Caco-2 (cell line): ENCODE measurements around the gene TTC39C. TPM values are rescaled to one million over a fixed set of nuclear protein-coding genes. Genes with fewer than 3 reads are reported as not detected.

Source experiments
- BruUV-seq: library from RNA; stranded (reverse); fragments of 400-500 nt; replicated peaks from 2 replicates; lab custom pipeline; 2021; lab: Mats Ljungman, UMichigan
- CTCF ChIA-PET: fragments of 300-600 bp; sonication (Branson Sonifier 250); formaldehyde crosslinking; loops from one replicate; lab custom pipeline; 2022; ENCODE audit warnings: antibody characterized with exemption; lab: Charles Lee
- POLR2A ChIA-PET: fragments of 300-600 bp; sonication (Branson Sonifier 250); formaldehyde crosslinking; loops from one replicate; lab custom pipeline; 2022; ENCODE audit warnings: antibody characterized with exemption; lab: Charles Lee
- DNase-seq, 2 experiments: peaks; one replicate each; pipeline versions ENCODE4 v3.0.0 to v3.0.0-alpha.2; 2020 to 2022
- H3K27me3 ChIP-seq: replicated peaks from 2 replicates; pipeline ENCODE4 v1.6.0; 2011; ENCODE audit warnings: low read length; ENCODE audit not compliant: control insufficient read depth, insufficient read depth
- H3K36me3 ChIP-seq: 2 replicates; pipeline ENCODE4 v1.5.1; 2011; ENCODE audit warnings: low read length; ENCODE audit not compliant: control insufficient read depth, insufficient read depth
- H3K4me1 ChIP-seq: fragments of 250-450 bp; sonication (Bioruptor Pico); 2 replicates; pipeline ENCODE4 v1.5.1; 2020; ENCODE audit warnings: mild to moderate bottlenecking
- H3K4me3 ChIP-seq: 2 replicates; pipeline ENCODE4 v1.5.1; 2011; ENCODE audit warnings: low read depth, mild to moderate bottlenecking, control low read depth, low read length
- H3K9me3 ChIP-seq: fragments of 250-450 bp; sonication (Bioruptor Pico); 2 replicates; pipeline ENCODE4 v1.5.1; 2020; ENCODE audit warnings: mild to moderate bottlenecking, moderate library complexity
- H3K27ac Mint-ChIP-seq: one replicate; pipeline ENCODE4 v1.8.0; 2022; ENCODE audit warnings: mixed read lengths; ENCODE audit not compliant: unreplicated experiment
- H3K27me3 Mint-ChIP-seq: one replicate; pipeline ENCODE4 v1.8.0; 2022; ENCODE audit warnings: mixed read lengths; ENCODE audit not compliant: insufficient read depth, unreplicated experiment
- H3K36me3 Mint-ChIP-seq: one replicate; pipeline ENCODE4 v1.8.0; 2022; ENCODE audit warnings: mild to moderate bottlenecking, mixed read lengths; ENCODE audit not compliant: insufficient read depth, unreplicated experiment
- H3K4me1 Mint-ChIP-seq: one replicate; pipeline ENCODE4 v1.8.0; 2022; ENCODE audit warnings: low read depth, mixed read lengths; ENCODE audit not compliant: unreplicated experiment
- H3K4me3 Mint-ChIP-seq: one replicate; pipeline ENCODE4 v1.8.0; 2022; ENCODE audit warnings: mild to moderate bottlenecking, moderate library complexity, mixed read lengths; ENCODE audit not compliant: unreplicated experiment
- H3K9me3 Mint-ChIP-seq: one replicate; pipeline ENCODE4 v1.8.0; 2022; ENCODE audit warnings: mixed read lengths; ENCODE audit not compliant: unreplicated experiment
- intact Hi-C: fragments of 100-400 bp; cut with micrococcal nuclease; formaldehyde crosslinking; loops from one replicate; pipeline ENCODE4 v1.10.0; 2022; ENCODE audit not compliant: unreplicated experiment
- total RNA-seq: library from RNA; stranded (reverse); gene quantifications from 2 replicates; pipeline ENCODE4 v1.2.3, GENCODE V29; 2022
- TF ChIP-seq, protein P1 (sequence below), 2 experiments: fragments of 200-600 bp in 1 of 2; IDR thresholded peaks; 1 replicate in 1 of 2; 2 replicates in 1 of 2; pipeline versions ENCODE4 v1.5.1 to v1.8.0; 2011 to 2022; ENCODE audit warnings: antibody characterized with exemption in 1 of 2, control low read depth in 1 of 2, inconsistent platforms in 1 of 2, low read depth in 1 of 2, low read length in 1 of 2, mild to moderate bottlenecking in 1 of 2, moderate library complexity in 1 of 2; ENCODE audit not compliant: insufficient read depth in 1 of 2, severe bottlenecking in 1 of 2, unreplicated experiment in 1 of 2

The TTC39C gene
- total RNA-seq, 1 experiment from 2014 or later = 9.3 TPM

DNA sequence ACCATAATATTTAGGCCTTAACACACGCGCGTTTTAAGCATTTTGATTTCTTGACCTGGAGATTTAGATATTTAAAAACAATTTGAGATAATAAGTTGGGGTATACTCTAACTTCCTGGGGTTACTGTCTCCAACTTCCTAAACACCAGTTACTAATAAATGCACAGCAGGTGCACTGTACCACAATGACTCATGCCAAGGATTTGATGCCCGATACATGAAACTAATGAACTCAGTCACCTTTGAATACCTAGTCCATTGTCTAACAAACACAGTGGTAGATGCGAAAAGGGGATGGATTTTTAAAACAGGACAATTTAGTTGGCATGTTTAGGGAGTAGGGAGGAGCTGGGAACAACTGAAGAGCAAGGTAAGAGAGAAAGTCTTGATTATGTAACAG is 145.5 kb downstream of the TTC39C start:
- POLR2A ChIA-PET = no interaction called here
- intact Hi-C loops = no loop called here
- no peak overlapping the region for H3K27ac Mint-ChIP-seq
- Histone ChIP-seq H3K4me1 (no peaks in the 10 kb centered on the region), H3K36me3 (no peaks in the 10 kb centered on the region), H3K4me3 (no peak overlapping the region), H3K27me3 (no peaks in the 10 kb centered on the region), H3K9me3 (no peaks in the 10 kb centered on the region)
- H3K9me3 Mint-ChIP-seq = no peaks in the 10 kb centered on the region
- H3K27me3 Mint-ChIP-seq = no peaks in the 10 kb centered on the region
- BruUV-seq = no TSS peak
- CTCF ChIA-PET = no interaction called here
- H3K4me3 Mint-ChIP-seq = no peak overlapping the region
- peaks cover 5% of the 10 kb centered on the region for H3K36me3 Mint-ChIP-seq
- TF ChIP-seq, protein P1, sequence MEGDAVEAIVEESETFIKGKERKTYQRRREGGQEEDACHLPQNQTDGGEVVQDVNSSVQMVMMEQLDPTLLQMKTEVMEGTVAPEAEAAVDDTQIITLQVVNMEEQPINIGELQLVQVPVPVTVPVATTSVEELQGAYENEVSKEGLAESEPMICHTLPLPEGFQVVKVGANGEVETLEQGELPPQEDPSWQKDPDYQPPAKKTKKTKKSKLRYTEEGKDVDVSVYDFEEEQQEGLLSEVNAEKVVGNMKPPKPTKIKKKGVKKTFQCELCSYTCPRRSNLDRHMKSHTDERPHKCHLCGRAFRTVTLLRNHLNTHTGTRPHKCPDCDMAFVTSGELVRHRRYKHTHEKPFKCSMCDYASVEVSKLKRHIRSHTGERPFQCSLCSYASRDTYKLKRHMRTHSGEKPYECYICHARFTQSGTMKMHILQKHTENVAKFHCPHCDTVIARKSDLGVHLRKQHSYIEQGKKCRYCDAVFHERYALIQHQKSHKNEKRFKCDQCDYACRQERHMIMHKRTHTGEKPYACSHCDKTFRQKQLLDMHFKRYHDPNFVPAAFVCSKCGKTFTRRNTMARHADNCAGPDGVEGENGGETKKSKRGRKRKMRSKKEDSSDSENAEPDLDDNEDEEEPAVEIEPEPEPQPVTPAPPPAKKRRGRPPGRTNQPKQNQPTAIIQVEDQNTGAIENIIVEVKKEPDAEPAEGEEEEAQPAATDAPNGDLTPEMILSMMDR (IDR thresholded peaks at IDR 0.05; ENCODE audit: insufficient read depth in 1 of 2, low read depth in 1 of 2, low read length in 1 of 2, severe bottlenecking in 1 of 2, unreplicated experiment in 1 of 2) = no peak
- no peaks in the 10 kb centered on the region for H3K4me1 Mint-ChIP-seq
- DNase-seq = no peak

GRCh38 chr18:24161304-24161703 is 146.8 kb downstream of the TTC39C start:
- DNase-seq = no peak
- POLR2A ChIA-PET = interaction anchor here (0.5 kb wide), 1 partner anchor 22 kb away, joined by 3 read pairs; the partner anchor contains the start of gene CABYR
- Mint-ChIP-seq H3K9me3 (no peaks in the 10 kb centered on the region), H3K27me3 (no peaks in the 10 kb centered on the region), H3K27ac (no peak overlapping the region), H3K4me1 (no peaks in the 10 kb centered on the region), H3K36me3 (peaks cover 6% of the 10 kb centered on the region), H3K4me3 (no peak overlapping the region)
- intact Hi-C loops = no loop called here
- H3K4me1 ChIP-seq = no peaks in the 10 kb centered on the region
- no TSS peak for BruUV-seq
- no peaks in the 10 kb centered on the region for H3K36me3 ChIP-seq
- H3K27me3 ChIP-seq = no peaks in the 10 kb centered on the region
- no peak overlapping the region for H3K4me3 ChIP-seq
- CTCF ChIA-PET = no interaction called here
- TF ChIP-seq, protein P1 (IDR thresholded peaks at IDR 0.05; ENCODE audit: insufficient read depth in 1 of 2, low read depth in 1 of 2, low read length in 1 of 2, severe bottlenecking in 1 of 2, unreplicated experiment in 1 of 2) = no peak
- no peaks in the 10 kb centered on the region for H3K9me3 ChIP-seq

DNA sequence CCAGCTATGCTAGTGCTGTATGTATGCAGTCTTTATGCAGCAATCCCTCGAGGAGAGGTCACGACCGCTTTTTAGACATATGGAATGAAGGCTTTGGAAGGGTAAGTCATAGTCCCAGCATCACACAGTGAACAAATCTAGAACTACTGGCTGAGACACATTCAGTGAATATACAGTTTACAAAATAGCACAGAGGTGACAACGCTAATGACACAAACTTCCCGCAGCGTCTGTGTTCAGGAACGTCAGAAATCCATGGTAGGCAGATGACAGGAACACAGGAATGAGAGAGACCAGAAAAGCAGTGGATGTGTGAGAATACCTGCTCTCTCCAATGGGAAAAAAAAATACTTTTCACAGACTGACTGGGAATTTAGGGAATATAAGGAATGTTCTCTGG is 153.9 kb downstream of the TTC39C start:
- H3K36me3 Mint-ChIP-seq = peaks cover 13% of the 10 kb centered on the region
- POLR2A ChIA-PET = no interaction called here
- CTCF ChIA-PET = no interaction called here

More for the DNA sequence above, 153.9 kb downstream of the TTC39C start:
- Mint-ChIP-seq H3K9me3 (no peaks in the 10 kb centered on the region), H3K4me3 (no peak overlapping the region), H3K27ac (no peak overlapping the region), H3K4me1 (no peaks in the 10 kb centered on the region), H3K27me3 (no peaks in the 10 kb centered on the region)
- H3K4me1 ChIP-seq = no peaks in the 10 kb centered on the region
- H3K9me3 ChIP-seq = no peaks in the 10 kb centered on the region
- DNase-seq = no peak
- no peaks in the 10 kb centered on the region for H3K36me3 ChIP-seq
- TF ChIP-seq, protein P1 (IDR thresholded peaks at IDR 0.05; ENCODE audit: insufficient read depth in 1 of 2, low read depth in 1 of 2, low read length in 1 of 2, severe bottlenecking in 1 of 2, unreplicated experiment in 1 of 2) = no peak
- H3K4me3 ChIP-seq = no peak overlapping the region
- no peaks in the 10 kb centered on the region for H3K27me3 ChIP-seq
- intact Hi-C loops = loop anchor here (2.0 kb wide), 1 partner anchor 48 kb away; no protein-coding TSS in a partner anchor
- BruUV-seq = no TSS peak
